ENCODE measurements around the gene CACNA2D4.

CACNA2D4 gene

DNA sequence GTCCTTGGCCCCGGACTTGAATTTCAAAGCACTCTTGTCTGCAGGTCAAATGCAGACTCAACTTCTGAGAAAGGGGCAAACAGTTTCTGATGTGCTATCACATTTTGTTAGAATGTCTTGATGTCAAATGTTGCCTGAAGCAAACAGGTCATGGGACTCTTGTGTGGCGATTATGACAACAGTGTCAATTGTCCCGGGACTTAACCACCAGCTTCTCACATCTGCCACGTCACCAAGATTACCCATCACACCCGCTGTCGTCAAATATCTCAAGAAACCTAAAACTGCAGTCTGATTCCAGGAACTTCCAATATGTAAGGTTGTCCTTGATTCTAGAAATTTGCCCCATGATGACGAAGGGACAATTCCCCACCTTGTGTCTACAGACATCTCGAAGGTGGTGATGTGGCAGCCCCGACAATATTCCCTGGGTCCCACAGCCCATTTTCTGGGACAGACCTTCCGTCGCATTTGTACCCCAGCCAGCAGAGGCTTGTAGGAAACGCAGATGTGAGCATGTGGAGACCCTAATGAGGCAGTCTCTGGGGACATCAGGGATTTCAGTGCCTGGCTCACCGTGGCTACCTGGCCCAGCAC lies 76.8 kb downstream of the CACNA2D4 start:
- DNase-seq, result no peak

DNA sequence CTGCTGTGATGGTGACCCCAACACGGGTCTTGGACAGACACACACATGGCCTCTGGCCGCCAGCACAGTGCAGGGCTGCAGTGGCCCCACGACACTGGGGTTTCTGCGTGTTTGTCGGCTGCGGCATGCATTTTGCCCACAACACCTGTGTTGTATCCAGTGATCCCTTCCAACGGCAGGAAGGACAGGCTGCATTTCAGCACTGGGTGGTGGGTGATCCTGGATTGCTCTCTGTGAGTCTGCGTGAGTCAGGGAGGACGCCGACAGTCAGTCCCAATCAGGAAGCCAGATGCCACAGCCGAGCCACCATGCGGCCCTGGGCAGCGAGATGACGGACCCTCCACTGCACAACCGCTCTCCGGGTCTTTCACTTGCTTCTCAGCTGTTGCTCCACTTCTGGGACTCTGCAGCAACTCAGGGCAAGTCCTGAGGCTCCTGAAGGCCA lies 77.4 kb downstream of the CACNA2D4 start:
- DNase-seq, result no peak

DNA sequence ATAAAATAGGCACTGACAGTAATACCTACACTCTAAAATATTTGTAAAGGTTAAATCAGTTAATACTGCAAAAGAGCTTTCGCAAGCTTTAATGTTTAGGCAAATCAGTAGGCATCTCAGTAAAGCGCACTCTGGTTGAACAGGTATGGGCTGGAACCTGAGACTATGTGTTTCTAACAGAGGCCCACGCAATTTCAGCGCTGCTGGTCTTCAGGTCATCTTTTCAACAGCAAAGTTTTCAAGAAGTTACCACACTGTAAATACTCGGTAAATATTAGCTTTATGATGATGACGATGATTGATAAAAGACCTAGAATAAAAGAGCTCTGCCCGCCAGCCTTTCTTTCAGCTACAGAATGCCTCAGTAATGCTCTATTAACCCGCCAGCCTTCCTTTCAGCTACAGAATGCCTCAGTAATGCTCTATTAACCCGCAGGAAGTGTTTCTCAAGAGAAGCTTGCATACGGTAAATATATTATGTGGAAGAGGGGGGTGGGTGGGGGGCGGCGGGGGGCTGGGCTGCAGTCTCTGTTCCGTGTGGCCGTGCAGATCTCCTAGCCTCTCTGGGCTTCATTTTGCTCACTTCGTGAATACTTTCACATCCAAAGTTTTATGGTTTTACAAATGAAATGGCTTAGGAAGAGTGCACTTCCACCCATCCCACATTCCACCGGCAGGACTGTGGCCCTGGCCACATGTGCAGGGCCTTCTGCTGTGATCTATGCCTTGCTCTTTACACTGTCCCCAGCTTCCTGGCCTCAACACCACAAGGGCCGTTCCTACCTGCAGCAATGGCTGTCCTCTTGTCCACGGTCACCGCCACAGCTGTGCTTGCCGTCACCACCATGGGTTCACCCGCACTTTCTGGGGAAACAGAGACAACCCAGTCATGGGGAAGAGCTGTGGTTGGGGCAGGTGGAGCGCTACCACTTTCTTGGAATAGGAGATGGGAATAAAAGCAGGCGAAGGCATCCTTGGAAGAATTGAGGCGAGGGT lies 78.2 kb downstream of the CACNA2D4 start:
- no peak for DNase-seq

DNA sequence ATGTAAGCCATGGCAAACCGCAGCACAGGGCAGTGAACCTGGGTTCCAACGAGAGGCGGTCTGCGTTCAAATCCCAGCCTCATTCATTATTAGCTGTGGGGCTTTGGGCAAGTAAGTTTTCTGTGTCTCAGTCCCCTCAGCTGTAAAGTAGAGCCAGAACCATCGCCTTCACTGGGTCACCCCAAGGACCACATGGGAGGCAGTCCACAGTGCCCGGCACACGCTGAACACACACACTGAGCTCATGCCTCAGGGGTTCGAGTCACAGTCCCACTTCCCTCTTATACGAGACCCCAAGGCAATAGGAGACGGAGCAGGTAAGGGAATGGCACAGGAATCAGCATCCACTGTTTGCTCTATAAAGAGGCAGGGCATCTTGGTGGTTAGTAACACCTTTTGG lies 79.0 kb downstream of the CACNA2D4 start:
- DNase-seq, result no peak

DNA sequence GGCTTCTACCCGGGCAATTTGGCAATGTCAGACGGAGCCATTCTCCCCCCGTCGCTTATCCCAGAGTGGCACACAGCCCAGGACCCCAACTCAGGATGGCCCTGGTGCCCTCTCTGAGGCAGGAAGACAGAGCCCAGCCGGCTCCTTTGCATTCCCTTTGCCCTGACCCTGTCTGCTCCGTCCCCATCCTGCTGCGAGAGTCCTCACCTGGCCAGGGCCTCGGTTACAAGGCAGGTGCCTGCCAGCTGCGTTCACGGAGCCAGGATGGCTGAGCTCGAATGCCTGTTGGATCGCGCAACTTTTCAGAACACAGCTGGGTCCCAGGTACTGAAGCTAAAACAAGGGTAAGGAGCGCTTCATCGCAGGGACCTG lies 79.5 kb downstream of the CACNA2D4 start:
- no peak for DNase-seq

DNA sequence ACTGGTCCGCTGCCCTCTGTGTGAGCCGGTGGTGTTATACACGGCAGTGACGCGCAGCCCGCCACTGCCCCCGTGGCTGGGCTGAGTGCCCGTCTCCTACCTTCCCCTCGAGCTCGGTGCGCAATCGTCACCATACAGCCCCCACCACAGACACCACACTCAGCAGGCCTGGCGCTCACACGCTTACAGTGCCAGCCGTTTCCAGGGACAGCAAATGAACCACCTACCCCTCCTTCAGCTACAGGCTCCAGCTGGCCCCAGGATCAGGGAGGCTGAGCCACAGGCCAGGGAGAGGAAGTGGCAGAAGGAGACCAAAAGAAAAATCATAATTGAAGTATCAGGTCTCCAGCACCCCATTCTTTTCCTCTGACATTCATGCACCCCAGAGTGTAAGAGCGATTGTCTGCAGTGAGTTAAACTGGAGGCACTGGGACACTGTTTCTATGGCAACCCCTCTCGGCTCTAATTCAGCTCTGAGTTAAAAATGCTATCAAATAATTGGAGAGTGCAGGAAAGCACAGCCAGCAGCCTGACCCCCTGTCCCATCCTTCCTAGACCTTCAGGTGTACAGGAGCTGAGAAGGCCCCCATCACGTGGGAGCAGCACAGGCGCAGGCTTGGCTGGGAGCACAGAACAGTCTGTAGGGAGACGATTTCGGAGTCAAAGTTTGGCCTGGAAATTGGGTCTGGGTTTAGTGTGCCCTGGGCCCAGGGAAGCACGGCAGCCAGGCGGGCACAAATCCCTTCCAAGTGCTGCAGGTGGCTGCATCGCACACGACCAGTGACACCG lies 80.1 kb downstream of the CACNA2D4 start:
- no peak for DNase-seq

DNA sequence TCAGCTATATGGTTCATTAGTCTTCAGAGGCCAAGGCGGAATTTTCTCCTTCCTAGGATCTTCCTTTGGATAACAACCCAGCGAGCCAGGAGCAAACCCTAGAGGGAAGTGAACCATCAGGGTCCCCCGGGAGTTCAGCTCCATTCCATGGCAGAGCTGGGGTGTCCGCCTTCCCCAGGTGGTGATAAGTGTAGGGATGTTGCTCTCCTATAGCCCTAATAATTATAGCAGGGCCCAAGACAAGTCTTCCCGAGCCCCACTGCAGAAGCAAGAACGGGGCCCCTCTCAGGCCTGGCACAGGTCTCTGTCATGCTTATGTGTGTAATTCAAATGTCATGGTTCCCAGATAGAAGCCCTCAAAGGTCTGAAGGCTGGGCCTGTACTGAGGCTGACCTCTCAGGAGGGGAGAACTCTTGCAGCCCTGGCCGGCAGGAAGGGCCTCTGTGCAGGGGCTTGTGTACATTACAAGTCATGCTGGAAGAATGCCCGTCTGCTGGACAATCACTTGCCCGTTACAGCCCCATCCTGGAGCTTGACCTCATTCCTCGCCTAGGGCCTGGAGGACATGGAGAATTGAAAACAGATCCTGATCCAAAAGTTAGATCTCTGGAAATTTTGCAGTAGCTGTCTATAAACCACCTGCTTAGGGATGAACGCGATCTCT lies 80.8 kb downstream of the CACNA2D4 start:
- no peak for DNase-seq

DNA sequence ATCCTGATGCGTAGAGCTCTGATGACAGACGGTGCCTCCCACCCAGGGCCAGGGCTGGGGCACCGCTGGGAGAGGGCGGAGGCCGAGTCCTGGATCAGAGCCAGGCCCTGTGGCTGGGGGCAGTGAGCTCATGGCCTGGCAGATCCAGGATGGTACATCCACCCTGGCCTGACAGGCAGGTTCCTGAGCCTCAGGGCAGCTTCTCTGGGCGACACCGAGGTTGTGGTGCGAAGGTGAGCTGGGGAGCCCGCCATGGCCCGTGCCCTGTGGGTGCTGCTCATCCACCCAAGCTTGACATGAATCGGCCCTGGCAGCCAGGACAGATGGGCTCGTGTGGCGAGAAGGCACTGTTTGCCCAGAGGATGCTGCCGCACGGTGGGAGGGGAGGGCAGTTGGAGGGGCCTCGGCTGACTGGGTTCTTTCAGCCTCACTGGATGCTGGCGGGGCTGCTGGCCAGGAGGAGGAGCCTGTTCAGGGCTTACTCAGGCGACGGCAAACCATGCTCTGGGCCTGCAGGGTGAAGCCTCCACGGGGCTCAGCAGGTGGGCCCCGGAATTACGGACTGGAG lies 81.5 kb downstream of the CACNA2D4 start:
- no peak for DNase-seq

DNA sequence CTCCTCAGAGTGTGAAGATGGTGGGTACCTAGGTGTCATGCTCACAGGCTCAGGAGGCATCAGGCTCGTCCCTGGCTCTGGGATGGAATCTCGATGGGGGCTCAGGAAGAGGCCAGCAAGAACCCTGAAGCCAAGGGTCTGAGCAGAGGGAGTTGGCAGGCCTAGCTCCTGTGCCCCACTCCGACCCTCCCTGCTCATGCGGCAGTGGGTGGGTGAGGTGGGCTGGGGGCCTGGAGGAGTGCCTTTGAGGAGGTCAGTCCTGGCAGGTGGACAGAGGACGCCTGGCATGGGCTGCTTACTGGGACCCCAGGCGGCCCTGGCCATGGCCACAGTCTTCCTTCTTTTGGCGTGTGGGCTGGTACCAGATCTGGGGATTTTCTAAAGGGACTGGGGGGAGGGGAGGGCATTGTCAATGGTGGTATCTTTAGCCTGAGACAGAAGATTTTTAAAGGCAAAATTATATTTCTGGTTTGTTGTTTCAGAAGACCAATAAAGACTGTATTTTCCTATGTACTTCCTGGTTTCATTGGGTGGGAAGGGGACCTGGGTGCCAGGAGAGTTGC lies 82.1 kb downstream of the CACNA2D4 start:
- no peak for DNase-seq

DNA sequence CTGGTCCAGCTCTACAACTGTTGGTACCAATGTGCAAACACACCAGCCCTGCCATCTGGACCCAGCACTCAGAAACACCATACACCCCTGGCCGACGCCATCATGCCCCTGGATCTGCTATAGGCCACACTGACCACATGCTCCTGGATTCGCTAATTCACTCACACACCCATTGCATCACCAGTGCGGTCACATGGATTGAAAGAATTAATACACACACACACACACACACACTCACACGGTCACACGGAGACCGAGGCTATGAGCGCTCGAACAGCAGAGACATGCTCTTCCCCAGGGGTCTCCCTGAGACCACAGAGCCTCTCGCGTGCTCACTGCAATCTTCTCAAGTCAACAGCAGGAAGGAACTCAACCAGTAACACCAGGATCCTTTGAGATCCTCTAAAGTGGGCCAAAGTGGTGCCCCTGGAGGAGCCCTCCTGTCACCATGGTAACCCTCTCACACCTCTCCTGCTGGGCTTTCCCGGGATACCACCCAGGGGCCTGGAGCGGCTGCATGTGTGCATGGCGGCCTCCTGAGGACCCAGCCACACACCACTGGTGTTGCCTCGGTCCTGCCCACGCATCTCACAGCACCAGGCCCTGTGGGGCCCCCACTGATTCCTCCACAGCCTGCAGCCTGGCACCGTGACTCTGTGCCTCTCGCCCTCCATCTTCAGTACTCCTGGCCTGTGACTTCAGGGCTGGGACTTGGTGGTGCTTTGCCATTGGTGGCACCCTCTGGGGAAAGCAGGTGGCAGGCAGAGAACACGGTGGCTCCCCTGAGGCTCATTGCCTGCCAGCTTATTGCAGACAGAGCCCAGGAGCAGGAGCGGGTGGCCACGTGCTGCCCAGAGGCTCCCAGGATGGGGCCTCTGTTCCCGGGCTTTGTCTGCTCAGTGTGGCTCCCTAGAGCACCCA lies 83.0 kb downstream of the CACNA2D4 start:
- DNase-seq, result no peak

DNA sequence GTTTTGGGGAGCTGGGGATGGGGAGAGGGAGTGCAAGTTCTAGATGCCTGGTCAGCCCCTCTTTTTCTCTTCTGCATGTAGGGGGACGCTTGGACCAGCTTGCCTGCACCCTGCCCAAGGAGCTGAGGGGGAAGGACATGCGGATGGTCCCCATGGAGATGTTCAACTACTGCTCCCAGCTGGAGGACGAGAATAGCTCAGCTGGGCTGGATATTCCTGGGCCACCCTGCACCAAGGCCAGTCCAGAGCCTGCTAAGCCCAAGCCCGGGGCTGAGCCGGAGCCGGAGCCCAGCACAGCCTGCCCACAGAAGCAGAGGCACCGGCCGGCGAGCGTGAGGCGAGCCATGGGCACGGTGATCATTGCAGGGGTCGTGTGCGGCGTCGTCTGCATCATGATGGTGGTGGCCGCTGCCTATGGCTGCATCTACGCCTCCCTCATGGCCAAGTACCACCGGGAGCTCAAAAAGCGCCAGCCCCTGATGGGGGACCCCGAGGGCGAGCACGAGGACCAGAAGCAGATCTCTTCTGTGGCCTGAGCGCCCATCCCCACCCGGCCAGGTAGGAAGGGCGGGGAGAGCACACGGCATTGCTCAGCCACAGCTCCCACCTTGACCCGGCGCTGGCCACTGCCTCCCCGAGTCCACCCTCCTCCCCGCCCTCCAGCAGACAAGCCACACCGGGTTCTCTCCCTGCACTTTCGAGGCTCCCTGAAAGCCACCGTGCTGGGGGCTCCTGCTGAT lies 84.1 kb downstream of the CACNA2D4 start:
- no peak for DNase-seq

DNA sequence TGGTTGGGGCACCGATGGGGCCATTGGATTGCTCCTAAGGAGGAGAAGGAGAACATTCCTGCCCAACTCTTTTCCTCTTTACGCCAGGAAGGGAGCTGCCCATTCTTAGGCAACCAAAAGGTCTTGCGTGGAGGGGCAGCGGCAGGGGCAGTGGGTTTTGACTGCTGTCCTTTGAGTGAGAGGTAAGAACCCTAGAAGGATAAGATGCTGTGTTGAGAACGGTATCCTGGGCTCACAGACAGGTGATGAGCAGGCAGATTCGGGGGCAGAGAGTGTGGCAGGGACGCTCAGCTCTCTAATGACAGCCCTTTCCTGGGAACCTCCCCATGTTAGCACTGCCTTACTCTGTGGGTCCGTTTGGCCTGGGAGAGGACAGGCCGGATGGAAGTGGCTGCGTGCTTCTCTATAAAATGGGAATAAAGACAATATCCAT lies 84.8 kb downstream of the CACNA2D4 start:
- no peak for DNase-seq

DNA sequence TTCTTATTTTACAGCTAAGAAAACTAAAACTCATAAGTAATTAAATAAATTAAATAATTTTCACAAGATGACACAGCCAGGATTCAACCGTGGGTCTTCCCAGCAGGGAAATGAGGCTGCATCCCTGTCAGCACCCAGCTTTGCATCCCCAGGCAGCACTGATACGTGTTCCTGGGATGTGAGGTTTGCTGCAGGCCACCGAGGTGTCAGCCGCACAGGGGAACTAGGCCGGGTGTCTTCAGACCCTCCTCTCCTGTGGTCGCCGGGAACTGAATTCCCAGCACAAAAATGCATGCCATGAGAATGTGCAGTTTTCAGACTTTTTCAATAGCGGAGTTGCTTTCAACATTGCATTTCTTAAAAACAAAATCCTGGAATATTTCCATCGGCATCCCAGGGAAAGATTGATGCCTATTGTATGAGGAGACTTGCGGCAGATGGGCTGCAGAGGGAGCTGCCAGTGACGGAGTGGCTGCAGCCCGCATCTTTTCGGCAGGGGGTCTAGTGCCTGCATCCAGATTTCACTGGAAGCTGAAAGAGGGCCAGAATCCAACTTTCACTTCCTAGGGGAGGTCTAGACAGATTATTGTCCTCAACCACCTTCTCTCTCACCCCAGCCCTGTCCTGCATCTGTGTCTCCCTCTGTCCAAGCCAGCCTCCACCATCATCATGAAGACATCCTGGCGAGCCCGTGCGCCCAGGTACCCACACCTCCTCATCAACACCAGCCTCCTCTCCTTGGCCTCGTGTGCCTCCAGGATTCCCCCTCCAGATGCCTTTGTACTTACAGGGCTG lies 85.5 kb downstream of the CACNA2D4 start:
- DNase-seq, result no peak

DNA sequence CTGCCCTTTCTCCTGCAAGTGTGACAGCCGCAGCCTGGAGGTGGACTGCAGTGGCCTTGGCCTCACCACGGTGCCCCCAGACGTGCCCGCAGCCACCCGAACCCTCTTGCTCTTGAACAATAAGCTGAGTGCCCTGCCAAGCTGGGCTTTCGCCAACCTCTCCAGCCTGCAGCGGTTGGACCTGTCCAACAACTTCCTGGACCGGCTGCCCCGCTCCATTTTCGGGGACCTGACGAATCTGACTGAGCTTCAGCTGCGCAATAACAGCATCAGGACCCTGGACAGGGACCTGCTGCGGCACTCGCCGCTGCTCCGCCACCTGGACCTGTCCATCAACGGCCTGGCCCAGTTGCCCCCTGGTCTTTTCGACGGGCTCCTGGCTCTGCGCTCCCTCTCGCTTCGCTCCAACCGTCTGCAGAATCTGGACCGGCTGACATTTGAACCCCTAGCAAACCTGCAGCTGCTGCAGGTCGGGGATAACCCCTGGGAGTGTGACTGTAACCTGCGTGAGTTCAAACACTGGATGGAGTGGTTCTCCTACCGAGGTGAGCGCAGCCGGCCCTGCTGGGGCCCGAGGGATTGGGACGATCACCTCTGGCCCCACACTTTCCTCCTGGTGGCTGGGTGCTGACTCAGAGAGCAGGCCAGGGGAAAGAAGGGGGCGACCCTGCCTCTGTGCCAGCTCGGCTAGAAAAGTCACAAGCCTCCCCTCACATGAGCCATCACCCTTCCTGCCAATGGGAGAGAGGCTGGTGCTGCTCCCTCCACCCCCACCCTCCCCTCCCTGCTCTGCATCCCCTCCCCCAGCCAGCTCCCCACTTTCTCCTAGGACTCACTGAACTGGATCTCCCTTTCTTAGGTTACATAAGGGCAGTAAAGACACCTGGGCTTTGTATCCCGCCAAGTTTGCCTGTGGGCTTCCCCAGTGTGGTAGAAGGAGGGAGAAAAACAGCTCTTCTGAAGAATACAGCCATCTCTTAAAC lies 87.2 kb downstream of the CACNA2D4 start:
- no peak for DNase-seq

DNA sequence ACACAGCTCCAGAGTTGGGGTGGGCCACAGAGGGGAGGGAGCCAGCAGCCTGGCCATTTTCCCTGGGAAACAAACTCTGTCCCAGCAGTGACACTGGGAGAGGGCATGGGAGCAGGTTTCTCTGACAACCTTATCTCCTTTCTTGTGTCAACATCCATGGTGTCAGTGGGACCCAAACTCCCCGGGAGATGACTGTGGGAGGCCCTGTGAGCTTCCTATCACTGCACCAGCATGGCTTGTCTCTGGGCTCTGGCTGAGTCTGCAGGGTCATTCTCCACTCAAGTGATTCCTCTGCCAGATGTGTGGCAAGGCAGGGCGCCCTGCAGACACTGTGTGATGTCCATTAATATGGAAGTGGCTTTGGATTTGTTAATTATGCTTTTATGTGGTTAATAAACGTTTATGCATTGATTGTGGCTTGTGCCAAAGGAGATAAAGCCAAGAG lies 88.0 kb downstream of the CACNA2D4 start:
- no peak for DNase-seq

DNA sequence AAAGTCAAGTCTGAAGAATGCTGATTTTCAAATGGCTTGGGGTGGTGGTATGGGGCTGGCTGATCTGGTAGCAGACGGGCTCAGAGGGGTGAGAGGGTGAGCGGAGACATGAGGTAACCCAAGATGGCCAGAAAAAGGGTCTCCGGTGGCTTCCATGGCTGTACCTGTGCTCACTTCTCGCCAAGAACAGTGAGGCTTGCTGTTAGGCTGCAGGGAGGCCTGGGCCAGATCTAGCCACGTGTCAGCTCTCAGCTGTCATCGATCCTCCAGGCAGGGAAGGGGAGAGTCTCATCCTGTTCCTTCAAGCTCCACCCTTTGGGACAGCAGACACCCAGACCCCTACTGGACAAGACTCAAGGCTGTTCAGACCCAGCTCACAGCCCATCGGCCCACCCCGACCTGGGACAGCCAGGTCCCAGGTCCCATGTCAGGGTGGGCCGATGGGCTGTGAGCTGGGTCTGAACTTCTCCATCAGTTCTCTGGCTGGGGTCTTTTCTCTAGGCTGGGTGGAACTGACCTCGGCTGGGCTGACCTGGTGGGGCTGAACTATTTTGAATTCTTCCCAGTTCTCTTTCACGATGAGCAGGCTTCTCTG lies 89.0 kb downstream of the CACNA2D4 start:
- no peak for DNase-seq

DNA sequence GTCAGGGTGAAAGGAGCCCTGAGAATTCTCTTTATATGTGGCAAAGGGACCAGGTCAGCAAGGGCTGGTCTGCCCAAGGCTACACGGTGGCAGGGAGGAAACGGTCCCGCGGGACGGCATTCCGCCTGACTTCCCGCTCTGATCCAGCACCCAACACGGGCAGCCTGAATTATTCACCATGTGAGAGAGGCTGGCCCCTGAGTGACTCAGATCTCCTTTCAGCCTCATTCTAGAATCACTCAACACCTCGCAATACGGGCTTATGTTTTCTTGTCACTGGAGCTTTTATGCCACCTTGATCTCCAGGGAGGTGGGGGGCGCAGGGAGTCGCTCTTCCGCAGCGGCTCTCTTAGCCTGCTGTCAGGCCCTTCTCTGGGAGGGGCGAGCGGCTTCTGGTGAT lies 89.6 kb downstream of the CACNA2D4 start:
- no peak for DNase-seq
